PC-3 (cell line): Measurements from ENCODE around the gene CFAP97D2.
"Not testable (repeated sequence)": the region's sequence is repeated elsewhere in the genome, so short reads cannot be mapped to it uniquely, and the experiment has no call there.

Experiments
- EZH2phosphoT487 ChIP-seq: fragments of 300-600 bp; sonication (generic); IDR thresholded peaks from 2 replicates; pipeline ENCODE4 v1.6.1; 2018; ENCODE audit warnings: mild to moderate bottlenecking, antibody characterized with exemption, low read length, borderline replicate concordance
- TF ChIP-seq, protein P1 (sequence below): fragments of 300-600 bp; sonication (generic); conservative IDR thresholded peaks from 2 replicates; pipeline ENCODE4 v1.5.1; 2017; ENCODE audit warnings: antibody characterized with exemption, low read depth, mild to moderate bottlenecking, low read length

GRCh38 chr13:114158869-114159666 lies 20.0 kb upstream of the CFAP97D2 start:
- TF ChIP-seq, protein P1, sequence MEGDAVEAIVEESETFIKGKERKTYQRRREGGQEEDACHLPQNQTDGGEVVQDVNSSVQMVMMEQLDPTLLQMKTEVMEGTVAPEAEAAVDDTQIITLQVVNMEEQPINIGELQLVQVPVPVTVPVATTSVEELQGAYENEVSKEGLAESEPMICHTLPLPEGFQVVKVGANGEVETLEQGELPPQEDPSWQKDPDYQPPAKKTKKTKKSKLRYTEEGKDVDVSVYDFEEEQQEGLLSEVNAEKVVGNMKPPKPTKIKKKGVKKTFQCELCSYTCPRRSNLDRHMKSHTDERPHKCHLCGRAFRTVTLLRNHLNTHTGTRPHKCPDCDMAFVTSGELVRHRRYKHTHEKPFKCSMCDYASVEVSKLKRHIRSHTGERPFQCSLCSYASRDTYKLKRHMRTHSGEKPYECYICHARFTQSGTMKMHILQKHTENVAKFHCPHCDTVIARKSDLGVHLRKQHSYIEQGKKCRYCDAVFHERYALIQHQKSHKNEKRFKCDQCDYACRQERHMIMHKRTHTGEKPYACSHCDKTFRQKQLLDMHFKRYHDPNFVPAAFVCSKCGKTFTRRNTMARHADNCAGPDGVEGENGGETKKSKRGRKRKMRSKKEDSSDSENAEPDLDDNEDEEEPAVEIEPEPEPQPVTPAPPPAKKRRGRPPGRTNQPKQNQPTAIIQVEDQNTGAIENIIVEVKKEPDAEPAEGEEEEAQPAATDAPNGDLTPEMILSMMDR: not testable (repeated sequence)
- not testable (repeated sequence) for TF ChIP-seq EZH2phosphoT487
